ENCODE results near the gene DPF3. TPM values are rescaled to one million over a fixed set of nuclear protein-coding genes. Genes with fewer than 3 reads are reported as not detected.
A peak's percentile ranks its signal among the peaks of the same experiment; 100 is the strongest.

DPF3 gene
- total and polyA plus RNA-seq, 9 of the 15 experiments (the other 6 are each of a cell fraction or from before 2014, with no cell fraction given): 0.21 to 4.9 (median 1.2) TPM

DNA sequence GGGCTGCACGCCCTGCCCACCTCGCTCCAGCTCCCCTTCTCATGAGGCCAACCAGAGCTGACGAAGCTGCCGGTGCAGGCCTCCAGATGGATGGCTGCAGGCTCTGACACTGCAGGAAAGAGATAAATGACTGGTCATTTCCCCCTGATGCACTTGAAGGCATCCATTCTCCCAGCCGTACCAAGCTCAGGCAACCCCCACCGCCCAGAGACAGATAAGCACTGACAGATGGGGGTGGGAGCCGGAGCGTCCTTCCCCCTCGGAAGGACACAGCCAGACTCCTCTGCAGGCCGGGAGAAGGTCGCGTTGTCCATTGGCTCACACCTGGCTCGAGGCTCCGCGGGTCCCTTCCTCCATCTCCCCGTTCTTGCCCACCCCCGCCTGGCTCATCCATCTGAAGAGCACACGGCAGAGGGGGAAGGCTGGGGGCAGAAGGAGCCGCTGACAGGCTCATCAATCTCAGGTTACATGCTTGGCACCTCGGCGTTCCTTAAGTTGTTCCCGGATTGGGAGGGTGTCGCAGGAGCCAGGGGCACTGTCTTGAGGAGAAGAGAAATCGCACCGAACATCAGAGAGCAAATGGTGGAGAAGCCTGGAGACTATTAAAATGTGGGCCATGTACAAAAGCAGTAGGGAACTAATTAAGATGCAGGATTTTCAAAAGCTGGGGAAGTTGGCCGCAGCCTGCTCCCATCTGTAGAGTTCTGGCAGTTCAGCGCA lies 151.6 kb downstream of the DPF3 start (continued):
- TF ChIP-seq, protein P1, sequence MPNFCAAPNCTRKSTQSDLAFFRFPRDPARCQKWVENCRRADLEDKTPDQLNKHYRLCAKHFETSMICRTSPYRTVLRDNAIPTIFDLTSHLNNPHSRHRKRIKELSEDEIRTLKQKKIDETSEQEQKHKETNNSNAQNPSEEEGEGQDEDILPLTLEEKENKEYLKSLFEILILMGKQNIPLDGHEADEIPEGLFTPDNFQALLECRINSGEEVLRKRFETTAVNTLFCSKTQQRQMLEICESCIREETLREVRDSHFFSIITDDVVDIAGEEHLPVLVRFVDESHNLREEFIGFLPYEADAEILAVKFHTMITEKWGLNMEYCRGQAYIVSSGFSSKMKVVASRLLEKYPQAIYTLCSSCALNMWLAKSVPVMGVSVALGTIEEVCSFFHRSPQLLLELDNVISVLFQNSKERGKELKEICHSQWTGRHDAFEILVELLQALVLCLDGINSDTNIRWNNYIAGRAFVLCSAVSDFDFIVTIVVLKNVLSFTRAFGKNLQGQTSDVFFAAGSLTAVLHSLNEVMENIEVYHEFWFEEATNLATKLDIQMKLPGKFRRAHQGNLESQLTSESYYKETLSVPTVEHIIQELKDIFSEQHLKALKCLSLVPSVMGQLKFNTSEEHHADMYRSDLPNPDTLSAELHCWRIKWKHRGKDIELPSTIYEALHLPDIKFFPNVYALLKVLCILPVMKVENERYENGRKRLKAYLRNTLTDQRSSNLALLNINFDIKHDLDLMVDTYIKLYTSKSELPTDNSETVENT (CRISPR knock-in tag; IDR thresholded peaks at IDR 0.05): no peak
- no peak for TF ChIP-seq CHD2 (IDR thresholded peaks at IDR 0.05; ENCODE audit: low read depth, low read length)
- no peak for TF ChIP-seq IFI16 (CRISPR knock-in tag; IDR thresholded peaks at IDR 0.05)
- no peak for TF ChIP-seq ZNF445 (CRISPR knock-in tag; IDR thresholded peaks at IDR 0.05; ENCODE audit: low read depth)
- TF ChIP-seq PML (IDR thresholded peaks at IDR 0.05; ENCODE audit: low read length): no peak
- TF ChIP-seq CCNT2 (IDR thresholded peaks at IDR 0.05; ENCODE audit: borderline replicate concordance, extremely low read depth, insufficient read length, low read depth, low read length): peak; percentile 44
- TF ChIP-seq RBM14 (IDR thresholded peaks at IDR 0.05; ENCODE audit: borderline replicate concordance, insufficient read depth, low read depth, low read length): no peak
- no peak for TF ChIP-seq ZNF133 (CRISPR knock-in tag; IDR thresholded peaks at IDR 0.05)
- TF ChIP-seq PYGO2 (tag; IDR thresholded peaks at IDR 0.05): no peak
- no peak for TF ChIP-seq MLX (CRISPR knock-in tag; conservative IDR thresholded peaks at IDR 0.05)
- no peak for TF ChIP-seq ZKSCAN8 (CRISPR knock-in tag; IDR thresholded peaks at IDR 0.05)
- no peak for TF ChIP-seq ELF2 (CRISPR knock-in tag; IDR thresholded peaks at IDR 0.05)
- TF ChIP-seq BRD4 (IDR thresholded peaks at IDR 0.05): no peak
- TF ChIP-seq ZNF239 (CRISPR knock-in tag; IDR thresholded peaks at IDR 0.05): no peak
- TF ChIP-seq EP300 (IDR thresholded peaks at IDR 0.05; ENCODE audit: low read length): peak; percentile 78; the same call in 1 of the 2 replicates
- TF ChIP-seq ARID1B (IDR thresholded peaks at IDR 0.05): peak; percentile 90
- no peak for TF ChIP-seq RUNX1 (IDR thresholded peaks at IDR 0.05; ENCODE audit: low read depth)
- no peak for TF ChIP-seq SRSF9 (IDR thresholded peaks at IDR 0.05; ENCODE audit: borderline replicate concordance, low read depth, low read length)
- TF ChIP-seq YBX1 (IDR thresholded peaks at IDR 0.05): no peak
- no peak for TF ChIP-seq WHSC1 (IDR thresholded peaks at IDR 0.05; ENCODE audit: low read length)
- no peak for TF ChIP-seq USF2 (CRISPR knock-in tag; IDR thresholded peaks at IDR 0.05)
- TF ChIP-seq ZNF354B (CRISPR knock-in tag; IDR thresholded peaks at IDR 0.05): no peak
- TF ChIP-seq NCOA4 (IDR thresholded peaks at IDR 0.05; ENCODE audit: partially characterized antibody): no peak
- TF ChIP-seq ATF1 (CRISPR knock-in tag; IDR thresholded peaks at IDR 0.05): no peak
- TF ChIP-seq ATF1 (tag; IDR thresholded peaks at IDR 0.05): peak; percentile 56
- TF ChIP-seq TRIM25 (IDR thresholded peaks at IDR 0.05; ENCODE audit: borderline replicate concordance): no peak

Data from K562 (cell line).